Frontal cortex (tissue), 4 donors: ENCODE results near the gene TAF11. TPM values are rescaled to one million over a fixed set of nuclear protein-coding genes. Genes with fewer than 3 reads are reported as not detected.
"Not testable (repeated sequence)": the region's sequence is repeated elsewhere in the genome, so short reads cannot be mapped to it uniquely, and the experiment has no call there.

ENCODE experiments used
- DNase-seq, 2 donors: peaks; one replicate each; pipeline ENCODE4 v3.0.0; 2012; ENCODE audit warnings: low spot score in 2 of 2
- FAIRE-seq: peaks from 2 replicates; lab custom pipeline; 2012; peaks lifted over from hg19 to GRCh38; lab: Jason Lieb, UNC
- total RNA-seq: library from RNA; depleted of rRNA; stranded (reverse); fragments of >200 nt; gene quantifications from one replicate; pipeline ENCODE4 v1.2.3, GENCODE V29; 2014
- donor health status: control.
- donor health status: control.
- donor health status: control.

TAF11 gene
- total RNA-seq, 1 donor from 2014 or later: 32.2 TPM

- FAIRE-seq (no peak), DNase-seq (no peak)
These were observed 12.3 kb downstream of the TAF11 start for GRCh38 chr6:34875292-34876213.

GRCh38 chr6:34872332-34872731 is 15.5 kb downstream of the TAF11 start:
- FAIRE-seq: no peak
- DNase-seq: no peak

GRCh38 chr6:34871853-34872252 is 16.0 kb downstream of the TAF11 start:
- DNase-seq: no peak

GRCh38 chr6:34867484-34867883 is 20.4 kb downstream of the TAF11 start:
- FAIRE-seq (no peak), DNase-seq (no peak)

More at GRCh38 chr6:34871853-34872252, 16.0 kb downstream of the TAF11 start:
- no peak for FAIRE-seq

GRCh38 chr6:34866509-34866908 is 21.3 kb downstream of the TAF11 start:
- no peak for DNase-seq
- no peak for FAIRE-seq

- FAIRE-seq (no peak), DNase-seq (no peak)
These were observed 22.7 kb downstream of the TAF11 start for GRCh38 chr6:34865107-34865506.

- DNase-seq (no peak), FAIRE-seq (no peak)
These were observed 23.8 kb downstream of the TAF11 start for GRCh38 chr6:34864007-34864406.

GRCh38 chr6:34860776-34861175 is 27.1 kb downstream of the TAF11 start:
- no peak for FAIRE-seq
- DNase-seq: no peak

GRCh38 chr6:34859951-34860350 is 27.9 kb downstream of the TAF11 start:
- FAIRE-seq (no peak), DNase-seq (no peak)

GRCh38 chr6:34858681-34859080 is 29.2 kb downstream of the TAF11 start:
- FAIRE-seq: no peak
- DNase-seq: no peak

GRCh38 chr6:34855463-34855862 is 32.4 kb downstream of the TAF11 start:
- no peak for FAIRE-seq

GRCh38 chr6:34852406-34853085 is 35.3 kb downstream of the TAF11 start:
- FAIRE-seq (no peak), DNase-seq (no peak)

More at GRCh38 chr6:34855463-34855862, 32.4 kb downstream of the TAF11 start:
- DNase-seq: no peak

- DNase-seq (no peak), FAIRE-seq (no peak)
These were observed 36.5 kb downstream of the TAF11 start for GRCh38 chr6:34851361-34851760.

- not testable (repeated sequence) for DNase-seq, FAIRE-seq
These were observed 38.8 kb downstream of the TAF11 start for GRCh38 chr6:34849066-34849465.

- FAIRE-seq (no peak), DNase-seq (no peak)
These were observed 48.0 kb downstream of the TAF11 start for GRCh38 chr6:34839666-34840352.

- DNase-seq: no peak
- no peak for FAIRE-seq
These were observed 50.3 kb downstream of the TAF11 start for GRCh38 chr6:34837528-34837927.

GRCh38 chr6:34836451-34836850 is 51.4 kb downstream of the TAF11 start:
- FAIRE-seq (no peak), DNase-seq (no peak)

- FAIRE-seq: no peak
- DNase-seq: no peak
These were observed 51.8 kb downstream of the TAF11 start for GRCh38 chr6:34836008-34836407.

- FAIRE-seq (no peak), DNase-seq (no peak)
These were observed 52.9 kb downstream of the TAF11 start for GRCh38 chr6:34834789-34835518.

GRCh38 chr6:34832942-34833341 is 54.9 kb downstream of the TAF11 start:
- FAIRE-seq: no peak
- no peak for DNase-seq
